HCT116 (cell line): ENCODE data around the gene MACROD1.

ENCODE experiments used
- ATF3 ChIP-seq: IDR thresholded peaks from 2 replicates; pipeline ENCODE4 v1.6.1; 2012
- EZH2 ChIP-seq: fragments of 200-600 bp; sonication (generic); IDR thresholded peaks from 2 replicates; pipeline ENCODE4 v1.6.1; 2017; ENCODE audit warnings: antibody characterized with exemption, mixed run types
- MAX ChIP-seq: IDR thresholded peaks from 2 replicates; pipeline ENCODE4 v1.6.1; 2012
- POLR2A ChIP-seq: IDR thresholded peaks from 2 replicates; pipeline ENCODE4 v1.7.0; 2011; ENCODE audit warnings: borderline replicate concordance; ENCODE audit not compliant: insufficient read depth, insufficient read length; ENCODE audit errors: extremely low read depth
- POLR2AphosphoS5 ChIP-seq: IDR thresholded peaks from 2 replicates; pipeline ENCODE4 v1.6.1; 2011; ENCODE audit warnings: mild to moderate bottlenecking, low read depth, low read length, moderate library complexity
- RAD21 ChIP-seq: IDR thresholded peaks from 2 replicates; pipeline ENCODE4 v1.6.1; 2012; ENCODE audit warnings: low read depth, mild to moderate bottlenecking
- REST ChIP-seq: IDR thresholded peaks from 2 replicates; pipeline ENCODE4 v1.6.1; 2012; ENCODE audit warnings: low read depth
- YY1 ChIP-seq: IDR thresholded peaks from 2 replicates; pipeline ENCODE4 v1.6.1; 2011; ENCODE audit warnings: low read length, low read depth, moderate library complexity, mild to moderate bottlenecking; ENCODE audit not compliant: insufficient replicate concordance; ENCODE audit errors: extremely low read depth
- ZBTB33 ChIP-seq: IDR thresholded peaks from 2 replicates; pipeline ENCODE4 v1.6.1; 2011; ENCODE audit warnings: mild to moderate bottlenecking, low read length, moderate library complexity; ENCODE audit not compliant: insufficient replicate concordance; ENCODE audit errors: extremely low read depth
- ZNF274 ChIP-seq: fragments of 200-500 bp; sonication (Bioruptor generic); IDR thresholded peaks from 2 replicates; pipeline ENCODE4 v1.6.1; 2014; ENCODE audit warnings: mild to moderate bottlenecking, low read depth, low read length, inconsistent platforms
- TF ChIP-seq, protein P1 (sequence below), 3 experiments: fragments of 200-600 bp in 1 of 3; sonication (generic) in 1 of 3; IDR thresholded peaks in 2 of 3; conservative IDR thresholded peaks in 1 of 3; 2 replicates each; pipeline ENCODE4 v1.5.1; 2012 to 2017; ENCODE audit warnings: low read depth in 2 of 3, low read length in 2 of 3, antibody characterized with exemption in 1 of 3, borderline replicate concordance in 1 of 3, control low read depth in 1 of 3, mild to moderate bottlenecking in 1 of 3, mixed read lengths in 1 of 3, mixed run types in 1 of 3, moderate library complexity in 1 of 3; ENCODE audit not compliant: insufficient read depth in 1 of 3

DNA sequence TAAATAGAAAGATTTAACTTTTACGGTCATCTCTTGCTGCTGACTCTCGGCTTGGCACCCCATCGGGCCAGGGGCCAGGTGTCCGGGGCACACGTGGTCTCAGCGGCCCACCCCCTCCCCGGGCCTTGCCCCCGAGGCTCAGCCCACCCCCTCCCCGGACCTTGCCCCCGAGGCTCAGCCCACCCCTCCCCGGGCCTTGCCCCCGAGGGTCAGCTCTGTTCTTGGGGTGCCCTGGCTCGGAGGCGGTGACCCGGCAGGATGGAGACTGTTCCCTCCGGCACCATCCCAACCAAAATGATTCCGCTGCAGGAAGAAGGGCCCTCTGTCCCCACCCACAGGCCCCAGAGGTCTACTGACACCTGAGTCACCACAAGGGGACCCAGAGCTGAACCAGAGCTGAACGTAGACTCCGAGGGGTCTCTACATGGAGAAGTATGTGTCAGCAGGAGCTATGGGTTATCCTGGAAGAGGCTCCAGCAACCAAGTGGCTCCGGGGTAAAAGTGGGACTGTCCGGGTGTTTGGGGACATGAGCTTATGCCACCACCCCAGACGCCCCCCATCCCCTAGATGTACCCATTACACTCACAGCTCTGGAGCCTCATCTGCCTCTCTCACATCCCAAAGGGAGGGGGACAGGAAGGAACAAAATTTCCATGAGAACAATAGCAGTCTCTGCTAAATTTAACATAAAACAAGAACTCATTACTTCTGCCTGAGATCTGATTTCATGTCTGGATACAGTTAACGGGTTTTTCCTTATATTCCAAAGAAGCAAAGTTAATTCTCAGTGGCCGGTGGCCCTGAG, 38.4 kb downstream of the MACROD1 start:
- TF ChIP-seq, protein P1, sequence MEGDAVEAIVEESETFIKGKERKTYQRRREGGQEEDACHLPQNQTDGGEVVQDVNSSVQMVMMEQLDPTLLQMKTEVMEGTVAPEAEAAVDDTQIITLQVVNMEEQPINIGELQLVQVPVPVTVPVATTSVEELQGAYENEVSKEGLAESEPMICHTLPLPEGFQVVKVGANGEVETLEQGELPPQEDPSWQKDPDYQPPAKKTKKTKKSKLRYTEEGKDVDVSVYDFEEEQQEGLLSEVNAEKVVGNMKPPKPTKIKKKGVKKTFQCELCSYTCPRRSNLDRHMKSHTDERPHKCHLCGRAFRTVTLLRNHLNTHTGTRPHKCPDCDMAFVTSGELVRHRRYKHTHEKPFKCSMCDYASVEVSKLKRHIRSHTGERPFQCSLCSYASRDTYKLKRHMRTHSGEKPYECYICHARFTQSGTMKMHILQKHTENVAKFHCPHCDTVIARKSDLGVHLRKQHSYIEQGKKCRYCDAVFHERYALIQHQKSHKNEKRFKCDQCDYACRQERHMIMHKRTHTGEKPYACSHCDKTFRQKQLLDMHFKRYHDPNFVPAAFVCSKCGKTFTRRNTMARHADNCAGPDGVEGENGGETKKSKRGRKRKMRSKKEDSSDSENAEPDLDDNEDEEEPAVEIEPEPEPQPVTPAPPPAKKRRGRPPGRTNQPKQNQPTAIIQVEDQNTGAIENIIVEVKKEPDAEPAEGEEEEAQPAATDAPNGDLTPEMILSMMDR (IDR thresholded peaks at IDR 0.05 in 2 of 3, conservative IDR thresholded peaks at IDR 0.05 in 1 of 3; ENCODE audit: borderline replicate concordance in 1 of 3, insufficient read depth in 1 of 3, low read depth in 2 of 3, low read length in 2 of 3) = no peak
- TF ChIP-seq POLR2A (no peak), MAX (no peak), YY1 (no peak), REST (no peak), EZH2 (no peak), RAD21 (no peak), POLR2AphosphoS5 (no peak), ZNF274 (no peak), ATF3 (no peak), ZBTB33 (no peak)
